ENCODE data around the gene MMD.

The MMD gene

GRCh38 chr17:55395803-55396505 lies 25.7 kb downstream of the MMD start:
- no peak overlapping the region for H3K9ac ChIP-seq (ENCODE audit: low read length)
- TF ChIP-seq, protein P1, sequence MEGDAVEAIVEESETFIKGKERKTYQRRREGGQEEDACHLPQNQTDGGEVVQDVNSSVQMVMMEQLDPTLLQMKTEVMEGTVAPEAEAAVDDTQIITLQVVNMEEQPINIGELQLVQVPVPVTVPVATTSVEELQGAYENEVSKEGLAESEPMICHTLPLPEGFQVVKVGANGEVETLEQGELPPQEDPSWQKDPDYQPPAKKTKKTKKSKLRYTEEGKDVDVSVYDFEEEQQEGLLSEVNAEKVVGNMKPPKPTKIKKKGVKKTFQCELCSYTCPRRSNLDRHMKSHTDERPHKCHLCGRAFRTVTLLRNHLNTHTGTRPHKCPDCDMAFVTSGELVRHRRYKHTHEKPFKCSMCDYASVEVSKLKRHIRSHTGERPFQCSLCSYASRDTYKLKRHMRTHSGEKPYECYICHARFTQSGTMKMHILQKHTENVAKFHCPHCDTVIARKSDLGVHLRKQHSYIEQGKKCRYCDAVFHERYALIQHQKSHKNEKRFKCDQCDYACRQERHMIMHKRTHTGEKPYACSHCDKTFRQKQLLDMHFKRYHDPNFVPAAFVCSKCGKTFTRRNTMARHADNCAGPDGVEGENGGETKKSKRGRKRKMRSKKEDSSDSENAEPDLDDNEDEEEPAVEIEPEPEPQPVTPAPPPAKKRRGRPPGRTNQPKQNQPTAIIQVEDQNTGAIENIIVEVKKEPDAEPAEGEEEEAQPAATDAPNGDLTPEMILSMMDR (IDR thresholded peaks at IDR 0.05; ENCODE audit: insufficient read depth, low read length, poor library complexity, severe bottlenecking): no peak
- TF ChIP-seq EZH2phosphoT487 (conservative IDR thresholded peaks at IDR 0.05; ENCODE audit: low read length): no peak
- no peak overlapping the region for H2AFZ ChIP-seq (ENCODE audit: low read depth, low read length, severe bottlenecking)
- H3K4me2 ChIP-seq (ENCODE audit: low read depth, low read length, poor library complexity, severe bottlenecking): no peak overlapping the region
- no peaks in the 10 kb centered on the region for H3K79me2 ChIP-seq (ENCODE audit: insufficient read depth, low read length)
- no peaks in the 10 kb centered on the region for H4K20me1 ChIP-seq (ENCODE audit: low read depth, low read length)
- no peaks in the 10 kb centered on the region for H3K9me2 ChIP-seq (replicated peaks; ENCODE audit: insufficient read depth, low read length)
- H3K36me3 ChIP-seq (ENCODE audit: low read length): peaks cover 4% of the 10 kb centered on the region; the same call in 1 of the 2 replicates
- no peaks in the 10 kb centered on the region for H3K27me3 ChIP-seq (ENCODE audit: low read length)
- no peak overlapping the region for H3K4me3 ChIP-seq (ENCODE audit: insufficient read depth, low read length, poor library complexity, severe bottlenecking)
- H3K27ac ChIP-seq (ENCODE audit: low read depth, low read length): no peak overlapping the region
- no peaks in the 10 kb centered on the region for H3F3A ChIP-seq (ENCODE audit: insufficient read depth)
- H3K9me3 ChIP-seq (ENCODE audit: insufficient read depth, low read length): no peaks in the 10 kb centered on the region

- Histone ChIP-seq H3K27me3 (ENCODE audit: low read length) (no peaks in the 10 kb centered on the region), H3F3A (ENCODE audit: insufficient read depth) (no peaks in the 10 kb centered on the region), H3K9ac (ENCODE audit: low read length) (no peak overlapping the region), H4K20me1 (ENCODE audit: low read depth, low read length) (no peaks in the 10 kb centered on the region), H3K9me2 (replicated peaks; ENCODE audit: insufficient read depth, low read length) (no peaks in the 10 kb centered on the region), H3K27ac (ENCODE audit: low read depth, low read length) (no peak overlapping the region), H3K4me3 (ENCODE audit: insufficient read depth, low read length, poor library complexity, severe bottlenecking) (no peak overlapping the region), H3K4me2 (ENCODE audit: low read depth, low read length, poor library complexity, severe bottlenecking) (no peak overlapping the region), H3K9me3 (ENCODE audit: insufficient read depth, low read length) (no peaks in the 10 kb centered on the region), H3K79me2 (ENCODE audit: insufficient read depth, low read length) (no peaks in the 10 kb centered on the region), H2AFZ (ENCODE audit: low read depth, low read length, severe bottlenecking) (no peak overlapping the region), H3K36me3 (ENCODE audit: low read length) (peaks cover 4% of the 10 kb centered on the region; the same call in 1 of the 2 replicates)
- TF ChIP-seq EZH2phosphoT487 (conservative IDR thresholded peaks at IDR 0.05; ENCODE audit: low read length): no peak
- TF ChIP-seq, protein P1 (IDR thresholded peaks at IDR 0.05; ENCODE audit: insufficient read depth, low read length, poor library complexity, severe bottlenecking): no peak
Measured at GRCh38 chr17:55394357-55395021, 27.1 kb downstream of the MMD start.

GRCh38 chr17:55391764-55392467 lies 29.7 kb downstream of the MMD start:
- Histone ChIP-seq H4K20me1 (ENCODE audit: low read depth, low read length) (no peaks in the 10 kb centered on the region), H3K27me3 (ENCODE audit: low read length) (no peaks in the 10 kb centered on the region), H3K4me2 (ENCODE audit: low read depth, low read length, poor library complexity, severe bottlenecking) (no peak overlapping the region), H3K79me2 (ENCODE audit: insufficient read depth, low read length) (no peaks in the 10 kb centered on the region), H3K9me3 (ENCODE audit: insufficient read depth, low read length) (no peaks in the 10 kb centered on the region), H3K27ac (ENCODE audit: low read depth, low read length) (no peak overlapping the region), H3F3A (ENCODE audit: insufficient read depth) (no peaks in the 10 kb centered on the region), H3K4me3 (ENCODE audit: insufficient read depth, low read length, poor library complexity, severe bottlenecking) (no peak overlapping the region), H2AFZ (ENCODE audit: low read depth, low read length, severe bottlenecking) (no peak overlapping the region), H3K9ac (ENCODE audit: low read length) (no peak overlapping the region), H3K9me2 (replicated peaks; ENCODE audit: insufficient read depth, low read length) (no peaks in the 10 kb centered on the region), H3K36me3 (ENCODE audit: low read length) (peaks cover 4% of the 10 kb centered on the region; the same call in 1 of the 2 replicates)
- TF ChIP-seq EZH2phosphoT487 (conservative IDR thresholded peaks at IDR 0.05; ENCODE audit: low read length): no peak
- TF ChIP-seq, protein P1 (IDR thresholded peaks at IDR 0.05; ENCODE audit: insufficient read depth, low read length, poor library complexity, severe bottlenecking): no peak

Measured in SU-DHL-6 (cell line).